K562 (cell line): ENCODE data around the gene C22orf31. TPM values are rescaled to one million over a fixed set of nuclear protein-coding genes. Genes with fewer than 3 reads are reported as not detected.

Experiments used
- ATAC-seq: fragments of 200-7000 bp; cut with Tn5 transposase; 3 replicates; pipeline ENCODE4 v1.9.1; 2020; ENCODE audit warnings: moderate library complexity
- BruUV-seq: library from RNA; stranded (reverse); fragments of 400-500 nt; replicated peaks from 2 replicates; lab custom pipeline; 2021; lab: Mats Ljungman, UMichigan
- CTCF ChIA-PET: fragments of 300-600 bp; formaldehyde crosslinking; extraction: SDS; loops from one replicate; lab custom pipeline; 2021; ENCODE audit warnings: low intra/inter-chr PET ratio; lab: Yijun Ruan, JAX
- POLR2A ChIA-PET: fragments of 300-600, 350-650 bp; sonication (Branson Sonifier 250); formaldehyde crosslinking; extraction: SDS; loops from one replicate; lab custom pipeline; 2021; ENCODE audit warnings: antibody characterized with exemption, inconsistent platforms; lab: Yijun Ruan, JAX
- DNase-seq, 4 experiments: peaks; one replicate each; pipeline versions ENCODE4 v3.0.0 to v3.0.0-alpha.2; 2011 to 2018; ENCODE audit warnings: low spot score in 3 of 4, mixed read lengths in 3 of 4; ENCODE audit errors: extremely low read depth in 1 of 4
- FAIRE-seq: peaks from 2 replicates; lab custom pipeline; 2011; peaks lifted over from hg19 to GRCh38; lab: Jason Lieb, UNC
- H2AFZ ChIP-seq: 2 replicates; pipeline ENCODE4 v1.6.0; 2011; ENCODE audit warnings: low read depth, low read length, control low read depth, inconsistent platforms
- H3K27ac ChIP-seq: fragments of 200-600 bp; 3 replicates; pipeline ENCODE4 v1.8.0; 2011; ENCODE audit warnings: low read depth, mild to moderate bottlenecking, control low read depth, inconsistent platforms, low read length, moderate library complexity, mixed read lengths; ENCODE audit errors: extremely low read depth
- H3K27me3 ChIP-seq, 2 experiments: fragments of 300-600 bp in 1 of 2; 2 replicates in 1 of 2; 3 replicates in 1 of 2; pipeline versions ENCODE4 v1.6.0 to v1.8.0; 2011; ENCODE audit warnings: inconsistent platforms in 2 of 2, low read length in 2 of 2, mild to moderate bottlenecking in 1 of 2, mixed read lengths in 1 of 2, moderate library complexity in 1 of 2; ENCODE audit not compliant: control insufficient read depth in 2 of 2, insufficient read depth in 2 of 2
- H3K36me3 ChIP-seq: fragments of 300-600 bp; 3 replicates; pipeline ENCODE4 v1.8.0; 2011; ENCODE audit warnings: mild to moderate bottlenecking, low read length, inconsistent platforms; ENCODE audit not compliant: control insufficient read depth, insufficient read depth
- H3K4me1 ChIP-seq, 2 experiments: fragments of 200-600 bp in 1 of 2; replicated peaks in 1 of 2; 2 replicates in 1 of 2; 3 replicates in 1 of 2; pipeline versions ENCODE4 v1.5.1 to v1.8.0; 2011; ENCODE audit warnings: inconsistent platforms in 2 of 2, low read length in 2 of 2, mild to moderate bottlenecking in 1 of 2, mixed read lengths in 1 of 2, moderate library complexity in 1 of 2; ENCODE audit not compliant: control insufficient read depth in 2 of 2, insufficient read depth in 2 of 2
- H3K4me2 ChIP-seq: 2 replicates; pipeline ENCODE4 v1.6.1; 2011; ENCODE audit warnings: low read length, control low read depth, inconsistent platforms, mixed read lengths; ENCODE audit not compliant: insufficient read depth
- H3K4me3 ChIP-seq: fragments of 200-600 bp; sonication (generic), shearing (Covaris generic); 2 replicates; pipeline ENCODE4 v1.5.1; 2016; ENCODE audit warnings: control low read depth, inconsistent platforms
- H3K79me2 ChIP-seq: fragments of 200-600 bp; 3 replicates; pipeline ENCODE4 v1.8.0; 2011; ENCODE audit warnings: low read length, inconsistent platforms; ENCODE audit not compliant: control insufficient read depth, insufficient read depth
- H3K9ac ChIP-seq, 2 experiments: 2 replicates each; pipeline versions ENCODE4 v1.6.0 to v1.6.1; 2011; ENCODE audit warnings: low read depth in 2 of 2, low read length in 2 of 2, control low read depth in 1 of 2, inconsistent platforms in 1 of 2, mild to moderate bottlenecking in 1 of 2, mixed read lengths in 1 of 2; ENCODE audit not compliant: insufficient read depth in 1 of 2
- H3K9me1 ChIP-seq: one replicate; pipeline ENCODE4 v1.6.0; 2011; ENCODE audit warnings: inconsistent platforms, mild to moderate bottlenecking, low read length, moderate library complexity; ENCODE audit not compliant: control insufficient read depth, insufficient read depth
- H3K9me3 ChIP-seq: replicated peaks from 2 replicates; pipeline ENCODE4 v1.5.1; 2011; ENCODE audit warnings: low read depth, low read length, inconsistent platforms; ENCODE audit not compliant: control insufficient read depth, insufficient read depth
- H4K20me1 ChIP-seq: replicated peaks from 2 replicates; pipeline ENCODE4 v1.6.1; 2011; ENCODE audit warnings: low read length, inconsistent platforms, mixed read lengths; ENCODE audit not compliant: control insufficient read depth, insufficient read depth
- GTF2B ChIP-seq: IDR thresholded peaks from 2 replicates; pipeline ENCODE4 v1.6.1; 2011; ENCODE audit not compliant: insufficient read length; ENCODE audit errors: extremely low read depth
- L3MBTL2 ChIP-seq: fragments of 450-650 bp; IDR thresholded peaks from 2 replicates; pipeline ENCODE4 v1.6.1; 2016; ENCODE audit warnings: mild to moderate bottlenecking, moderate library complexity
- MGA ChIP-seq: fragments of 450-650 bp; IDR thresholded peaks from 2 replicates; pipeline ENCODE4 v1.6.1; 2016; ENCODE audit warnings: mild to moderate bottlenecking, moderate library complexity
- MYNN ChIP-seq, 2 experiments: sonication (generic); formaldehyde crosslinking in 1 of 2; IDR thresholded peaks; 2 replicates each; pipeline versions ENCODE4 v1.5.0 to v1.6.1; 2016 to 2020; ENCODE audit warnings: antibody characterized with exemption in 1 of 2, missing genetic modification reagents in 1 of 2
- TCF3 ChIP-seq: sonication (generic); formaldehyde crosslinking; IDR thresholded peaks from 2 replicates; pipeline ENCODE4 v1.4.0; 2020; ENCODE audit warnings: mild to moderate bottlenecking, missing genetic modification reagents
- ZNF184 ChIP-seq: sonication (generic); formaldehyde crosslinking; IDR thresholded peaks from 2 replicates; pipeline ENCODE4 v1.5.0; 2020; ENCODE audit warnings: missing genetic modification reagents
- WGBS: fragments of 100-300 bp; shearing (Covaris generic); methylation state at CpG from one replicate; pipeline ENCODE4 v1.1.6; 2016; ENCODE audit warnings: low coverage, mixed read lengths; ENCODE audit not compliant: insufficient coverage; ENCODE audit errors: missing lambda C conversion rate; 5-methylcytosine and 5-hydroxymethylcytosine counted together
- in situ Hi-C: fragments of 300-500 bp; cut with MboI; formaldehyde crosslinking; loops from 4 replicates; pipeline ENCODE4 v1.15.0; 2018; ENCODE audit warnings: inconsistent platforms, mixed read lengths
- intact Hi-C: fragments of 100-400 bp; cut with micrococcal nuclease; formaldehyde crosslinking; loops from 2 replicates; pipeline ENCODE4 v1.14.2; 2022
- polyA plus RNA-seq, 8 experiments: library from polyadenylated mRNA; depleted of rRNA in 4 of 8; stranded (reverse) in 5 of 8; unstranded in 3 of 8; fragments of >200 nt; fragmentation: Nextera tagmentation in 2 of 8; fragmentation: Illumina TruSeq in 1 of 8; extraction: Ambion mirVana in 2 of 8; extraction: Trizol in 1 of 8; gene quantifications; 2 replicates each; pipeline versions ENCODE4 v1.2.1 to v1.2.3, GENCODE V29; 2011 to 2014; ENCODE audit warnings: inconsistent platforms in 1 of 8, missing spikeins in 1 of 8
- total RNA-seq, 7 experiments: library from RNA; depleted of rRNA in 6 of 7; stranded (reverse); fragments of >200 nt in 6 of 7; fragmentation: Illumina TruSeq in 2 of 7; extraction: Trizol in 2 of 7; gene quantifications; 2 replicates each; pipeline versions ENCODE4 v1.2.1 to v1.2.3, GENCODE V29; 2011 to 2021; ENCODE audit warnings: low replicate concordance in 1 of 7

The C22orf31 gene
- total and polyA plus RNA-seq, 9 of the 15 experiments (the other 6 are each of a cell fraction or from before 2014, with no cell fraction given) = not detected

- in situ Hi-C loops = no loop called here
- Histone ChIP-seq H3K9ac (no peak overlapping the region), H3K4me3 (no peak overlapping the region), H3K9me1 (no peaks in the 10 kb centered on the region), H3K27ac (no peak overlapping the region), H3K27me3 (no peaks in the 10 kb centered on the region), H3K79me2 (no peaks in the 10 kb centered on the region), H3K36me3 (no peaks in the 10 kb centered on the region), H2AFZ (no peak overlapping the region), H3K4me1 (no peaks in the 10 kb centered on the region), H4K20me1 (no peaks in the 10 kb centered on the region), H3K4me2 (no peak overlapping the region), H3K9me3 (no peaks in the 10 kb centered on the region)
- DNase-seq (no peak), FAIRE-seq (no peak), ATAC-seq (no peak)
- 64% methylated on average over 3 of the region's 3 CpGs for WGBS
- BruUV-seq = no TSS peak
- ChIA-PET POLR2A (no interaction called here), CTCF (interaction anchor here (0.6 kb wide), 1 partner anchor 337 kb away, joined by 3 read pairs; the partner anchor contains the start of gene TTC28)
- intact Hi-C loops = no loop called here
- 0 out of 2 replicates have a peak, but pooled peaks have one; percentile 36 for TF ChIP-seq L3MBTL2
- no peak for TF ChIP-seq MYNN (IDR thresholded peaks at IDR 0.05)
- TF ChIP-seq MYNN (CRISPR knock-in tag; IDR thresholded peaks at IDR 0.05) = no peak
- TF ChIP-seq ZNF184 (CRISPR knock-in tag) = no peak
- no peak for TF ChIP-seq TCF3 (CRISPR knock-in tag)
- no peak for TF ChIP-seq GTF2B
- 0 out of 2 replicates have a peak, but pooled peaks have one; percentile 14 for TF ChIP-seq MGA
Observed at GRCh38 chr22:29016067-29016938, 45.3 kb downstream of the C22orf31 start.
